ENCODE measurements around the gene BICDL1.

The BICDL1 gene

DNA sequence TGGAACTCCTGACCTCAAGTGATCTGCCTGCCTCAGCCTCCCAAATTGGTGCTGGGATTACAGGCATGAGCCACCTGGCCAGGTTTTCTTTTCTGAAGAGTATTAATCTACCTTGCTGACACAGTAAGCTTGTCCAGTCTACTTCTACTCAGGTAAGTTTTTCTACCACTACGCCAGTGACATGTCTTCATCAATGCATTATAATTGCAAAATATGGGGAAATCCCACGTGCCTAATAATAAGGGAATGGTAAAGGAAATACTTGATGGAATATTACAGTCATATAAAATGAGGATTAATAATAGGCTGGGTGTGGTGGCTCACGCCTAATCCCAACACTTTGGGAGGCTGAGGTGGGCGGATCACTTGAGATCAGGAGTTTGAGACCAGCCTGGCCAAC lies 65.3 kb downstream of the BICDL1 start:
- no peak for DNase-seq (ENCODE audit: low read depth in 2 of 2)

DNA sequence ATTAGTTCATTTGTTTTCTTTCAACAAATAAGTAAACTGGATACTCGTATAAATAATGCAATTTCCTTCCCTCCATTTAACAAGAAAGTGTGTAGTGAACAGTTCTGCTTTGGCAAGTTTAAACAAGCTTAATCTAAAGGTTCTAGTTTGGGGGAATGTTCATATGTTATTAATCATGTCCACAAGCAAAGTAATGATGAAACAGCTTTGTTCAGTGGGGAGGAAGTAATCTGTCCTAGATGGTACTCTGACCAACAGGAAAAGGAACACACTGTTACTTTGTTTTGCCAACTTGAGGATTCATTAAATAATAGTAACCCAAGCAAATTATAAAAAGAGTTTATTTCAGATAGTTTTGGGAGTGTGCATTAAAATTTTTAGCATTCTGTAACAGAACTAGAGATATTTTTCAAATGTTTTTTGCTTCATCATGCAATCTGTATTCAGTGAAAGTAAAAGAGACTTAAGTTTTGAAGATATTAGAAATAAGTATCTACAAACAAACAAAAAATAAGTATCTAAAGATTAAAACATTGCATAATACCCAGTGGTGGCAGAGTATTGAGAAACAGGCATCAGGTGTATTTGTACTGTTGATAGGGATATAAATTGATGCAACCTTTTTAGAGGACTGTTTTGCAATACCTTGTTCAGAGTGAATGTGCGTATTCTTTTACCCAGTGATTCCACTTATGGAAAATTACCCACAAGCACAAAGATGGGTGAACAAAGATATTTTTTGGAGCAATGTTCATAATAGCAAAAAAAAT lies 66.4 kb downstream of the BICDL1 start:
- DNase-seq (ENCODE audit: low read depth in 2 of 2), result no peak

- DNase-seq (ENCODE audit: low read depth in 2 of 2), result no peak
These were observed 67.7 kb downstream of the BICDL1 start for GRCh38 chr12:120056739-120057138.

- no peak for DNase-seq (ENCODE audit: low read depth in 2 of 2)
These were observed 71.2 kb downstream of the BICDL1 start for GRCh38 chr12:120060196-120060595.

DNA sequence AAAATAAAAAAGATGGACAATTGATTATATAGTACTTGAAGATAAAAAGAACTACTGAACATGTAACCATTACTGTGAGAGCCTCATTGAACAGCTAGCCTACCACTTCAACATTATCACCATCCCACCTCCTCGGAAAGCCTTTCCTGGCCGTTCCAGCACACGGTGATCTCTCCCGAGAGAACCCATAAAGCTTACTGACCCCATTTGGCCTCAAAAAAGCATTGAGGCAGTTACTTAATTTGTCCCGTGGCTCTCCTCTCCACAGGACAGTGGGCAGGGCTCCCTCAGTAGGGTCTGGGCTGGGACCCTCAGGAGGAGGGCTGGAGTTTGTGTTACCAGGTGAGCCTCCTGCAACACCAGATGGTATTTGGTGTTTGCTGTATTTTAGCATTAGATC lies 71.7 kb downstream of the BICDL1 start:
- no peak for DNase-seq (ENCODE audit: low read depth in 2 of 2)

GRCh38 chr12:120061575-120062214 lies 72.7 kb downstream of the BICDL1 start:
- DNase-seq (ENCODE audit: low read depth in 2 of 2), result no peak

GRCh38 chr12:120062976-120063579 lies 74.0 kb downstream of the BICDL1 start:
- DNase-seq (ENCODE audit: low read depth in 2 of 2), result no peak

DNA sequence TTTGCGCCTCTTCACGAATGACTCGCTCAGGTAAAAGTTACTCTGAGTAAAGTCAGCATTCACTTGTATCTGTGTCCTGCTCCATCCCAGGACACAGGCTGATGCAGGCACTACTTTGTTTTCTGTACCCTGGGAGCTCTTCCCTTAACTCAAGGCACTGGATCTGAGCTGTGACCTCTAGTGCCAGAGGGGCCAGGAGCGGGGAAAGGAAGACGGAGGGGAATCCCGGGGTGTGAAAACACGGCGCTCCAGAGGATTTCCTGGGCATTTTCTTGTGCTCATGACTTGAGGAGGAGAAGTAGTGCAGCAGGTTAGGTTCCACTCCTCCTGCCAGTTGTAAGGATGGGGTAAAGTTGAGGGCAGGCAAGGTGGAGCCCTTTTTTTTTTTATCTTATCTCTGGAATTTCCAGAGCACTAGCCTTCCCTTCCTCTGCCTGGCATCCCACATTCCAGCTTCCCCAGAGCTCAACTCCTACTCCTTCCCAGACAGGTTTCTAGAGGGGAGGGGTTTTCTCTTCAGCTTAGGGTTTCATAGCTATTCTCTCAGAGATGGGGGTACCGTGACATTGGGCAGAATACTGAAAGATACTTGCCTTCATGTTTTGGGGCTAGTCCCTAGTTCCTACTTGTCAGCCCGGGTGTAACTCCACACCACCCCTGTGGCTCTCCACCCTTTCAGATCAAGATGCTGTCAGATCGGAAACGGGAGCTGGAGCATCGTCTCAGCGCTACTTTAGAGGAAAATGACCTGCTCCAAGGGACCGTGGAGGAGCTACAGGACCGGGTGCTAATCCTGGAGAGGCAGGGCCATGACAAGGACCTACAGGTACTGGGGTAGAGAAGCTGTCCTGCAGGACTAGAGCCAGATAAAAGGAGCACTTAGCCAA lies 75.3 kb downstream of the BICDL1 start:
- no peak for DNase-seq (ENCODE audit: low read depth in 2 of 2)

GRCh38 chr12:120065472-120065871 lies 76.4 kb downstream of the BICDL1 start:
- DNase-seq (ENCODE audit: low read depth in 2 of 2), result no peak

DNA sequence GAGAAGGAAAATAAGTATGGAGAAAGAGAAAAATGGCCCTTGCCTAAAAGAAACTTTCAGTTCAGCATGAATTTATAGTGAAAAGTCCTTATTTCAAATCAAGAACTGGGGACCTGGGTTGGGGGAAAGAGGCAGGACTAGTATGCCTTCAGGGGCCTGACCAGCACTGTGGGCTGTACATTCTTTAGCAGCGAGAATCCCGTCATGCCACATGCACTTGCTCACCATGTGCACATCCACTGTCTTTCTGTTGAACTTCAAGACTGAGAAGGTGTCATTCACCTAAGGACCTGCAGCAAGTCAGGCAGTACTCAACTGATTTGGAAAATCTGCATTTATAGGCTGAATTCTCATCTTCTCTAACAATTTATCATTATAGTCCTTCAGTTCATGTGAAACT lies 77.3 kb downstream of the BICDL1 start:
- DNase-seq (ENCODE audit: low read depth in 2 of 2), result no peak

DNA sequence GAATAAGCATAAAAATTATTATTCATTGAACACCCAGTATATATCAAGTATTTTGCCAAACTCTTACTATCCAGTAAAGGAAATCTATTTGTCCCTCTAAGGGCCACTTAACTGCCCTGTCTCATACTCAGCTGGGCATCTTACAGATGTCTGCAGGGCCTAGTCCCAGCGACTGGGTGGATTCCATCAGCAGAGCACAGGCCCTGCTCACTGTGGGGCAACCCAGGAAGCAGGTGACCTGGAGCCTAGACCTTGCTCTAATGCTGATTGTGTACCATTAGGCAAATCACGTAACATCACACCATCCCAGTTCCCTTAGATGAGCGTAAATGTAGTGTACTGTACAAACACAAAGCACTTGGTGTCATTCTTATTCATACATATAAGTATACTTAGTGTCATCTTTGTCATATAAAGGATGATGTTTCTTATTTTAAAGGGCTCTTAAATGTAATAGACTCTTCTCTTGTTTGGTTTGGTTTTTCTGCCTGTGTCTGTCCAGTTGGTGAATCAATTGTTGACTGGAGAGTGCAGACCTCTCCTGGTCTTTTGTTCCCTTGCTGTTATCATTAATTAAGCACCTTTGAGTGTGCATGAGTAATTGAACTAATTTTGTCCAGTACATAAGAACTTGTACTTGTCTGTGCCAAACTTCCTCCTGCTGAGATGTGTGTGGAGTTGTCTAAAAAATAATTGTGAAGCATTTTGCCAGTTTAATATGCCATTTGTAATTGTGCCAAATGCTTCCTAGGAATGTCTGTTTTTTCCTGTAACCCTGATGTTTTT lies 78.2 kb downstream of the BICDL1 start:
- no peak for DNase-seq (ENCODE audit: low read depth in 2 of 2)

DNA sequence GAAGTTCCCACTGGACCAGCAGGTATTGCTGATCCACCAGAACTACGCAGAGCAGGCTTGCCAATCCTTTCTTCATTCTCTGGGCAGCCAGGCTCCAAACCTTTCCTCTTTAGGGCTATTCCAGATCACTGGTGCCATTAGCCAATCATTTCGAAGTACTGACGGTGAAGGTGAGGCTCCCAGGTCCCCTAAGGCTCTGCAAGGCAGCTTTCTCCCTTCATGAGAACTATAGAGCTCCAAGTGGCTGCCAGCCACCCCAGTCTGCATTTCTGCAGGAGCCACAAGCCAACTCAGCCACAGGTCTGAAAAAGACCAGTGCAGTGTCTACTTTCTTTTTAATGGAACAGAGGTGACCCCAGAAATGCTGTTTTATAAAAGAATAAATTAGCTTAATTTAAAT lies 78.9 kb downstream of the BICDL1 start:
- no peak for DNase-seq (ENCODE audit: low read depth in 2 of 2)

- no peak for DNase-seq (ENCODE audit: low read depth in 2 of 2)
These were observed 80.2 kb downstream of the BICDL1 start for GRCh38 chr12:120069278-120069677.

DNA sequence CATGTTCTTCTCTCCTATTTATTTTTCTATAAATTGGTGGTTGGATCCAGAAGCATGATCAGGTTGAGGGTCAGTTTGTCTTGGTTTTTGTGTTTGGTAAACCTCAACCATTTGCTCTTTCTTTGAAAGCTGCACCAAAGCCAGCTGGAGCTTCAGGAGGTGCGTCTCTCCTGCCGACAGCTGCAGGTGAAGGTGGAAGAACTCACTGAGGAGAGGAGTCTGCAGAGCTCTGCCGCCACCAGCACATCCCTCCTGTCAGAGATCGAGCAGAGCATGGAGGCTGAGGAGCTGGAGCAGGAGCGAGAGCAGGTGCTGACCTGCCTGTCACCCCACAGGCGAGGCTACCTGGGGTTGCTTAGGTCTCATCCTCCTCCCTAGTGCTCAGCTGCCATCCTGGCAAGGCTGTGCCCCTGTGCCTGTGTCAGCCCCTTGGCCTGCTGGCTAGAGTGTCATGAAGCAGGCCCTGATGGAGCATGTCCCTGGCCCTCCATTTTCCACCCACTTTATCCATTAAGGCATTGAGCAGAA lies 82.5 kb downstream of the BICDL1 start:
- DNase-seq (ENCODE audit: low read depth in 2 of 2), result no peak

- DNase-seq (ENCODE audit: low read depth in 2 of 2), result no peak
These were observed 83.6 kb downstream of the BICDL1 start for GRCh38 chr12:120072472-120073249.

GRCh38 chr12:120075034-120075616 lies 86.1 kb downstream of the BICDL1 start:
- no peak for DNase-seq (ENCODE audit: low read depth in 2 of 2)

DNA sequence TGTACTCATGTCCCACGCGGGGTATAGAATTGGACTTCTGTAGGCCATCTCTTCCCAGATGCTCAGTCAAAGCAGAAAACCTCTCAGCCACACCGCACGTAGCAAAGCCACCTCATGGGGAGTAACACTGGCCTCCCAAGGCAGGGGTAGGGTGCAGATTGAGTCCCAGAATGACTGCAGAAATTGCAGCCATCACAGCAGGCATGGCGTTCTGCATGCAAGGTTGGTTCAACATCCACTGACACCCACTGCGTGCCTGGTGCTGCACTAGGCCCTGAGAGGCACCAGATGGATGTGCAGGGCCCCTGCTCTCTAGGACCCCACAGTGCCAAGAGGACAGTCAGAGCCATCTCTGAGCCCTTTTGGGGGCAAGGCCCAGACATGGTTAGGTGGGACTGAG lies 87.6 kb downstream of the BICDL1 start:
- DNase-seq (ENCODE audit: low read depth in 2 of 2), result no peak

DNA sequence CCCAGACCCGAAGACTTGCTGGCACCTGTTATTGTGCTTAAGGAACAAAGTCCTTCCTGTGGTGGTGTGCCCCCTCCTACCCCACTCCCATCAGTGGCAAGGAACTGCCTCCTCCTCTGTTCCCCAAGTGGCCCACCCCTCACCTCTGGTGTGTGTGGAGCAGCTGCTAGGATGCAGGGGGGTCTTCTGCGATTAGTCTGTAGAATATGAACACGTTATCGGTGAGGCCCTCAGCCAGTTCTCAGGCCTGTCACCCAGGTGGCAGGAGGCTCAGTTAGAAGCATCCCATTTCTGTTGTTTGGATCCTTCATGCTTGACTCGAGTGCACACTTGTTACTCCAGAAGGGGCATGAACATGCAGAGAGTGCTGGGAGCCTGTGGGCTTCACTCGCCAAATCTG lies 88.2 kb downstream of the BICDL1 start:
- no peak for DNase-seq (ENCODE audit: low read depth in 2 of 2)

DNA sequence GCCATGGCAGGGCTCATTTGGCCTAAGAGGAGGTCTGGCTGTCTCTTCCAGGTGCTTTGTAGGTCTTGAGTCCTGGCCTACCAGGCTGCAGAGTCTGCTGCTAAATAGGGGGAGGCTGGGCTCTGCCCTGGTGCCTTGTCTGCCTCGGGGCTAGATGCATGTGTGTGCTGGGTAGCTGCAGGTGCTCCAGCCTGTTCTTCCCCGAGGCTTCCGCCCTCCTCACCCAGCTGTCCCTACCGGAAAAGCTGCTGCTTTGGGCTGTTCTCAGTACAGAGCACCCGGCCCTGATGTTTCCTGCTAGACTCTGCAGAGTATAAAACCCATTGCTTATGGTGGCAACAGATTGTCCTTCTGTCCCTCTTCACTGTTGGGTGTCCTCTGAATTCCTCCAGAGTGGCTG lies 89.8 kb downstream of the BICDL1 start:
- DNase-seq (ENCODE audit: low read depth in 2 of 2), result no peak
